Spleen (tissue), 7 donors: ENCODE results near the gene ZNF532.

Source experiments
- CTCF ChIP-seq, 11 experiments: fragments of 200-600 bp in 7 of 11; fragments of 450-650 bp in 4 of 11; sonication (generic) in 4 of 11; IDR thresholded peaks in 8 of 11; conservative IDR thresholded peaks in 3 of 11; 1 replicate in 7 of 11; 2 replicates in 4 of 11; pipeline versions ENCODE4 v1.4.0 to v1.8.0; 2016 to 2021; ENCODE audit warnings: antibody characterized with exemption in 11 of 11, inconsistent platforms in 4 of 11, mild to moderate bottlenecking in 1 of 11
- POLR2AphosphoS5 ChIP-seq, 3 donors: sonication (generic); formaldehyde crosslinking; IDR thresholded peaks; one replicate each; pipeline ENCODE4 v1.5.1; 2017; ENCODE audit warnings: antibody characterized with exemption in 3 of 3
- donor health status: DM: no; HTN: no; CAD: no; lungs with moderate emphysema.
- donor health status: DM: no; HTN: no; CAD: no.
- donor health status: DM: no; HTN: no; CAD: no.

- no peak for TF ChIP-seq CTCF (IDR thresholded peaks at IDR 0.05 in 8 of 11, conservative IDR thresholded peaks at IDR 0.05 in 3 of 11)
- TF ChIP-seq POLR2AphosphoS5 (IDR thresholded peaks at IDR 0.05) = no peak
Observed at GRCh38 chr18:58928386-58928785, 63.7 kb downstream of the ZNF532 start.
